Astrocyte of the hippocampus (primary cell): ENCODE data around the gene ILF3.

Experiments
- DNase-seq: peaks from one replicate; pipeline ENCODE4 v3.0.0; 2011; ENCODE audit warnings: low read depth, low spot score

Gene ILF3

GRCh38 chr19:10730932-10731331 is 76.8 kb downstream of the ILF3 start:
- no peak for DNase-seq

GRCh38 chr19:10735741-10736140 is 81.6 kb downstream of the ILF3 start:
- no peak for DNase-seq

- no peak for DNase-seq
Observed at GRCh38 chr19:10736189-10736588, 82.0 kb downstream of the ILF3 start.

- peak; percentile 12 for DNase-seq
Observed at GRCh38 chr19:10736916-10737551, 82.9 kb downstream of the ILF3 start.

GRCh38 chr19:10737722-10738121 is 83.6 kb downstream of the ILF3 start:
- no peak for DNase-seq

- no peak for DNase-seq
Observed at GRCh38 chr19:10740798-10741197, 86.7 kb downstream of the ILF3 start.
